ENCODE data around the gene PER2.

PER2 gene

GRCh38 chr2:238255636-238256035 is 32.8 kb downstream of the PER2 start:
- TF ChIP-seq, protein P1, sequence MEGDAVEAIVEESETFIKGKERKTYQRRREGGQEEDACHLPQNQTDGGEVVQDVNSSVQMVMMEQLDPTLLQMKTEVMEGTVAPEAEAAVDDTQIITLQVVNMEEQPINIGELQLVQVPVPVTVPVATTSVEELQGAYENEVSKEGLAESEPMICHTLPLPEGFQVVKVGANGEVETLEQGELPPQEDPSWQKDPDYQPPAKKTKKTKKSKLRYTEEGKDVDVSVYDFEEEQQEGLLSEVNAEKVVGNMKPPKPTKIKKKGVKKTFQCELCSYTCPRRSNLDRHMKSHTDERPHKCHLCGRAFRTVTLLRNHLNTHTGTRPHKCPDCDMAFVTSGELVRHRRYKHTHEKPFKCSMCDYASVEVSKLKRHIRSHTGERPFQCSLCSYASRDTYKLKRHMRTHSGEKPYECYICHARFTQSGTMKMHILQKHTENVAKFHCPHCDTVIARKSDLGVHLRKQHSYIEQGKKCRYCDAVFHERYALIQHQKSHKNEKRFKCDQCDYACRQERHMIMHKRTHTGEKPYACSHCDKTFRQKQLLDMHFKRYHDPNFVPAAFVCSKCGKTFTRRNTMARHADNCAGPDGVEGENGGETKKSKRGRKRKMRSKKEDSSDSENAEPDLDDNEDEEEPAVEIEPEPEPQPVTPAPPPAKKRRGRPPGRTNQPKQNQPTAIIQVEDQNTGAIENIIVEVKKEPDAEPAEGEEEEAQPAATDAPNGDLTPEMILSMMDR (IDR thresholded peaks at IDR 0.05; ENCODE audit: low read depth, low read length) = no peak
- H3K4me3 ChIP-seq (ENCODE audit: low read depth, low read length) = no peak overlapping the region

DNA sequence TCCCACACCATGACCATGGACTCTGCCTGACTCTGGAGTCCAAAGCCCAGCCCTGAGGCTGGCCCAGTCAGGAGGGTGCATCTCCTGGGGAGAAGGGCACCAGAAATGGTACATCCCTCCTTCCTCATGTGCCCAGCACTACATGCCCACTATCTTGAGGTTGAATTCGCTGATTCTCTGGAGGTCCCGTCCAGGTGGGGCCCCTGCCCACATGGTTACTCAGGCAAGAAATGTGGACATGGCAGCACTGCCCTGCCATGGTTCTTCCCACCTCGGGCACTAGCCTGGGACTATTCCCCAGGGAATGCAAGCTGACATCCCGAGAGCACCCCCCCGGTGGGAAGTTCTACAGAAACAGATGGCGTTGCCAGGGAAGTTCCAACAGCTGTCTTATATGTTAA is 33.3 kb downstream of the PER2 start:
- H3K4me3 ChIP-seq (ENCODE audit: low read depth, low read length) = no peak overlapping the region
- TF ChIP-seq, protein P1 (IDR thresholded peaks at IDR 0.05; ENCODE audit: low read depth, low read length) = no peak

DNA sequence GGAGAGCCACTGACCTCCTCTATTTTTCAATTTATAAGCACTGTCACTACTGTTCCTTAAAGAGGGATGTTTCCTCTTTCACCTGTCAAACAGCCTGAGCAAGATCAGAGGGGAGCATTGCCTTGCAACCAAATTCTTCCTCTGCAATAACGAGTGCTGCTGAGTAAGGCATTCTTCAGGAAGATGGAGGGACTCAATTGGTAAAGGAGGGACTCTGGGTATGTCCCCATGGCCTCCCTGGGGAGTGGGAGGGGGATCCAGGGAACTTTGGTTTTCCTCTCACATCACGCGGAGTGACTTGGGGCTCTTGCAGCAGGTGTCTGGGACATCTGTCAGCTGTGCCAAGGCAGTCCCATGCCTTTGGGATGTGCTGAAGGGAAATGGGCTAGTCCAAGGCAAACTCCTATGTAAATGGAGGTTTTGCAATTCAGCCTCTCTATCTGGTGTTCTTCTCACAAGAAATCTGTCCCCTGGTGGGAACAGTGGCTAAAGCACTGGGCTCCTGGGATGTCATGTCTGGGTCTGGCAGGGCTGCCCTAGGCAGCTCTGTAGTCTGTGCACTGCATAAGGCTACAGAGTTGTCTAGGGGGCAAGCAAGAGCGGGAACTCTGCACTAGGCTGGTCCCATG is 34.2 kb downstream of the PER2 start:
- TF ChIP-seq, protein P1 (IDR thresholded peaks at IDR 0.05; ENCODE audit: low read depth, low read length) = no peak
- H3K4me3 ChIP-seq (ENCODE audit: low read depth, low read length) = no peak overlapping the region

- TF ChIP-seq, protein P1 (IDR thresholded peaks at IDR 0.05; ENCODE audit: low read depth, low read length) = no peak
- H3K4me3 ChIP-seq (ENCODE audit: low read depth, low read length) = no peak overlapping the region
Observed at GRCh38 chr2:238252766-238253630, 35.4 kb downstream of the PER2 start.

DNA sequence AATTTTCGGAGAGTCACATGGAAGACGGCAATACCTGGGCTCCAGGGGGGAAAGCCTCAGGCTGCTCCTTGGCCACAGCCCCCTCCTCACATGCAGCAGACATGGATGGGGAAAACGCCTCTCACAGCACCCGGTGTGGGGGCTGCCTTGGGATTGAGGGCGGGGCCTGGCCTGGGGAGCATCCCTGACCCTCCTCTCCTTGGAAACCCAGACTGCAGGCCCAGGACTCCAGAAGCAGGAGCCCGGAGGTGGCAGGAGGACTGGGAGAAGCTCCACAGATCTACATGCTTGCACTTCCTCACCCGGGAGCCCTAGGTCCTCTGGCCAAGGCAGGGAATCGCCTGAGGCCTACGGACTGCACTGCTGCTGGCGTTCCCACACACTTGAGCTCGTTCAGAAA is 36.4 kb downstream of the PER2 start:
- H3K4me3 ChIP-seq (ENCODE audit: low read depth, low read length) = no peak overlapping the region
- TF ChIP-seq, protein P1 (IDR thresholded peaks at IDR 0.05; ENCODE audit: low read depth, low read length) = no peak

GRCh38 chr2:238251331-238251730 is 37.1 kb downstream of the PER2 start:
- no peak overlapping the region for H3K4me3 ChIP-seq (ENCODE audit: low read depth, low read length)
- TF ChIP-seq, protein P1 (IDR thresholded peaks at IDR 0.05; ENCODE audit: low read depth, low read length) = no peak

- TF ChIP-seq, protein P1 (IDR thresholded peaks at IDR 0.05; ENCODE audit: low read depth, low read length) = no peak
- H3K4me3 ChIP-seq (ENCODE audit: low read depth, low read length) = no peak overlapping the region
Observed at GRCh38 chr2:238250896-238251295, 37.5 kb downstream of the PER2 start.
